Stimulated activated CD8-positive, alpha-beta memory T cell treated with anti-CD3 and anti-CD28 coated beads, Interleukin-7, amount 100 ng/mL, for 48 hours (primary cell): ENCODE results near the gene TBC1D22A.

Experiments
- DNase-seq, 2 donors: peaks; one replicate each; pipeline ENCODE4 v3.0.0-alpha.2; 2020; ENCODE audit warnings: low read depth in 1 of 2; ENCODE audit errors: extremely low read depth in 1 of 2

TBC1D22A gene

GRCh38 chr22:47086596-47087248, 324.3 kb downstream of the TBC1D22A start:
- no peak for DNase-seq

DNA sequence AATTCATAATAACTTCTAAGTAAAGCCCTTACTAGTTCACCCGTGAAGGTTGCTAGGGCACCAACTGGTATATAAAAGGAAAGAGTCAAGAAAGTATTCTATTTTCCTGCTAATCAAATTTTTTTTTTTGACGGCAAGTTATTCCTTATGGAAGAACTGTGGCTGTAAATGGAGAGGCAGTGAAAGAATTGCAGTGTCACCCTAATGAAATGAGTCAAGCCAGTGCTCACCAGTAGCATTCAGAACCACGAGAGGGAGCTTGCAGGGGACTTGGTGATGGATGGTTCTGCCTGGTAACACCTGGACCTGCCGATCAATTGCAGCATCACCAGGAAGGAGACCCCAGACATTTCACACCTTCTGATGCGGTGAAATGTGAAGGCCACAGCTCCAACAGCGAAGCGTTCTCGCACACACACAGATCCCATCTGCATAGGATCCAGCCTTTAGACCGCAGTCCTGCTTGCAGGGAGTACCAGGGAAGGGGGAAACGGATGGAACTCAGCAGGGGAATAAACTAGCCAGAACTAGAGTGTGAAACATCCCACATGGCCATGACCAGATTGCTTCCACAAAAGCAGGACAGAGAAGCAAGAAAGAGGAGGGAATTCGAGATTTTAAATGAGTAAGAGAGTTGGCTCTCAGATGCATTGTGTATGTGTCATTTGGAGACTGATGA, 326.2 kb downstream of the TBC1D22A start:
- DNase-seq, result no peak

- no peak for DNase-seq
These were observed 326.9 kb downstream of the TBC1D22A start for GRCh38 chr22:47089374-47089773.

- DNase-seq, result no peak
These were observed 327.5 kb downstream of the TBC1D22A start for GRCh38 chr22:47089796-47090460.

- no peak for DNase-seq
These were observed 328.3 kb downstream of the TBC1D22A start for GRCh38 chr22:47090591-47091245.

DNA sequence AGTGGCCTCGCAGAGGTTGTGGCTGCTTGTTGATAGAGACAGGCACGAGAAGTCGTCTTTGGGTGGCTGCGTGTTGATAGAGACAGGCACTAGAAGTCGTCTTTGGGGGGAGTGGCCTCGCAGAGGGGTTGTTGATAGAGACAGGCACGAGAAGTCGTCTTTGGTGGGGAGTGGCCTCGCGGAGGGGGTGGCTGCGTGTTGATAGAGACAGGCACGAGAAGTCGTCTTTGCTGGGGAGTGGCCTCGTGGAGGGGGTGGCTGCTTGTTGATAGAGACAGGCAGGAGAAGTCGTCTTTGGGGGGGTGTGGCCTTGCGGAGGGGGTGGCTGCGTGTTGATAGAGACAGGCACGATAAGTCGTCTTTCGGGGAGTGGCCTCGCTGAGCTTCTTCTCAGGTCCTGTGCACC, 328.8 kb downstream of the TBC1D22A start:
- no peak for DNase-seq

GRCh38 chr22:47091921-47092700, 329.7 kb downstream of the TBC1D22A start:
- DNase-seq, result no peak

GRCh38 chr22:47092896-47093311, 330.5 kb downstream of the TBC1D22A start:
- DNase-seq, result no peak

- no peak for DNase-seq
These were observed 331.3 kb downstream of the TBC1D22A start for GRCh38 chr22:47093720-47094119.

- no peak for DNase-seq
These were observed 332.4 kb downstream of the TBC1D22A start for GRCh38 chr22:47094861-47095330.

DNA sequence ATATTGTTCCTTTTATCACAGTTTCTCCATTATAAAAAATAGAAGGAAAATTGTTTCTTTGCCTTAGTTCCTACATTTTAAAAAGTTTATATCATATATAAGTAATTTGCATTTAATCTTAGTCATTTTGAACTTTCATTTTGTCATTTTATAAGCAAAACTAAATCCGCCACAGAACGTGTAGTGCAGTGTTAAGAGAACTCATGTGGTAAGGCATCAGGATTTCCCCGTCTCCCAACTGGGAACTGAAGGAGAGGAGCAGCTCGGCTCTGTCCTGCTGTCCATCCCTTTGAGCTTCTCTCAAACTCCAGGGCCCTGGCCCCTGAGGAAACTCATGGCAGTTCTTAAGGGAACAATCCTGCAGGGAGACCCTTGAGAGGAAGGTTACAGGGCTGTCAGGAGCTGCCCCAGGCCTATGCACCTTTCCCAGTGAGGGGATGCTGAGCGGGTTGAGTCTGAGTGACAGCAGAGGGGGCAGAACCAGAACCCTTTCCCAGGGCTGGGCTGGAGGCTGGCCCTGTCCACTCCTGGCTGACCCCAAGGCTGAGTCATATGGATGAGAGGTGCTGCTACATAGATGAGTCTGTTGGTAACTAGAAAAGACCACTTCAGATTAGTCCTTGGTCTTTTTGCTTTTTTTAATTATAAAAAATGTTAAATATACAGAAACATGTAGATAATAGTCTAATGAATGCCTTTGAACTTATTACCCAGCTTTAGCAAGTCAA, 333.1 kb downstream of the TBC1D22A start:
- no peak for DNase-seq

GRCh38 chr22:47098121-47098520, 335.7 kb downstream of the TBC1D22A start:
- DNase-seq, result no peak

GRCh38 chr22:47098554-47098953, 336.1 kb downstream of the TBC1D22A start:
- DNase-seq, result no peak

GRCh38 chr22:47100019-47100418, 337.6 kb downstream of the TBC1D22A start:
- DNase-seq, result no peak

DNA sequence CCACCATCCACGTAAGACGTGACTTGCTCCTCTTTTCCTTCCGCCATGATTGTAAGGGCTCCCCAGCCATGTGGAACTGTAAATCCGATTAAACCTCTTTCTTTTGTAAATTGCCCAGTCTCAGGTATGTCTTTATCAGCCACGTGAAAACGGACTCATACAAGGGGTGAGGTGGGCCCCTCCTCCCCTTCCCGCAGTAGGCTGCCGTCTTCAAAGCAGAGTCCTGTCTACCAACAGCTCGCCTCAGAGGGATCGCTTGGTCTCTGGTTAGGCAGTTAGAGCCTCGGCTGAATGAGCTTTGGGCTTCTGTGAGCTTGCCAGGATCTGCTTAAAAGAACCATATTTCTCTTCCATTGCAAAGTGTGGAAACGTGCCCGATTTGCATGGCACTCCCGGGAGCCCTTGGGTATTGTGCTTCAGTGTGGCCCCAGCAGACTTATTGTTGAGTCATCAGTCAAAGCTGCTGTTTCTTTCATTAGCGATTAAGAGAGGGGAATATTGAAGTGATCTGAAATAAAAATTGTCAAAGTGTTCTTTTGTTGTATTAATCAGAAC, 338.3 kb downstream of the TBC1D22A start:
- no peak for DNase-seq

DNA sequence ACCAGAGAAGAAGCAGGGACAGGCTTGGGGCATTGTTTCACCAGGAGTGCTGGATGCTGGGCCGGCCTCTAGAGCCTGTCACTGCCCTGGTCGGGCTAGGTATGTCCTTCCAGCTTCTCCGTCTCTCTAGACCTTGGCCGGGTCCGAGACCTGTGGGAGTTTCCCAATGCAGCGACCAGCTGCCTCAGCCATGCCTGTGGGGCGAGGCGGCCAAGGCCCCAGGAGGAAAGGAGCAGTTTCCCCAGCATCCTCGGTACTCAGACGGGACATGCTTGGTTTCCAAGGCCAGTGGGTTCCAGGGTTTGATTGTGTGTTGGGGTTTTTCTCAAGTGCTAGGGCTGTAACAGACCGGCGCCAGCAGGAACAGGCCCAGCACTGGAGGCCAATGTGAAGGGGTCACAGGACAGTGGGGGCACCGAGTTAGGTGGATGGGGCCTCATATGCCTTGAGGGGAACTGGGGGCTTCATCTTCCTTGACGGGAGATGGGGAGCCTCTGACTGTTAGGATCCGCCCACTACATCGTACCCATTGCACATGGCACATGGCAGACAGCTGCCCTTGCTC, 339.0 kb downstream of the TBC1D22A start:
- DNase-seq, result no peak

- no peak for DNase-seq
These were observed 339.6 kb downstream of the TBC1D22A start for GRCh38 chr22:47102081-47102480.

DNA sequence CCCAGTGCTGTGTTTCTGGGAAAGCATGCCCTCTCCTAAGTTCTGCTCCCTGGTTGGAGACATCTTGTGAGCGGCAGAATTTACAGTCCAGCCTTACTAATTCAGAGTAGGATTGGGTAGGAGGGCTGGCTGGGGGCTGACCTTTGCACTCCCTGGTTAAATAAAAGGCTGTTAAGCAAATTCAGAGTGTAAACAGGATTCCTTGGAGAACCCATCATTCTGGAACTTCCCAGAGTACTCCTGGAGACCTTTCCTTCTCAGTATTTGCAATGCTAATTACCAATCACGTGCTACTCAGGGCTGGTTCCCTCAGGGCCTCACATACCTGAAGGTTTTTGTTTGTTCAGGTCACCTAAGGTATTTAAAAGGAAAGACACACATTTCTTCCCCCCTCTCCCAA, 340.2 kb downstream of the TBC1D22A start:
- no peak for DNase-seq

- no peak for DNase-seq
These were observed 342.6 kb downstream of the TBC1D22A start for GRCh38 chr22:47105085-47105484.
